ENCODE data around the gene HDAC3.
A peak's percentile ranks its signal among the peaks of the same experiment; 100 is the strongest.

HDAC3 gene

DNA sequence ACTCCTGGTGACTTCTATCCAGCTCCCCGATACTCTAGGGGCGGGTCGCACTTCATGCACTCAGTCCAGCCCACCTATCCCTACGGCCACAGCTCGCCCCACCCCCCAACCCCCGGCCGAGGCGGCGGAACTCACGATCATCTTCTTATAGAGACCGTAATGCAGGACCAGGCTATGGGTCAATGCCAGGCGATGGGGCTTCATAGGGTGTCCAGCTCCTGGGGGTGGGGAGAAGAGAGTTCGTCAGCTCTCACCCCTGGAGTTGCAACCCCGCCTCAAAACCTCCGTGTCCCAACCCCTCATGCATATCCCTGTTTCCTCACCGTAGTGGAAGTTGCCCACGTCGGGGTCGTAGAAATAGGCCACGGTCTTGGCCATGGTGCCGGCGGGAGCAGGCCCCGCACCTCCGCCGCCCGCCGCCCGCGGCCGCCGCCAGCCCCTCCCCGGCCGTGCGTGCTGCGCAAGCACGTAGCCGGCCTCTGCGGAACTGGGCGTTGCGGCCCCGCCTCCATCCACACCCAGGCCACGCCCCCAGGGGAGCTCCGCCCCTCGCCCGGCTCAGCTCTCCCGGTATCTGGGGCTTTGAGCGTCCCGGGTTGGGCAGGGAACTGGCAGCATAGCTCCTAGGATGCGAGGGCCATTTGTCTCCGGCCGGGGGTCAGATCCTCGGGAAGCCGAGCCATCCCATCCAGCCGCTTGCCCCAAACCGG lies at the start of gene HDAC3, which contains the start of gene RELL2:
HDAC3 (minus strand) TSS at position 437 of the 710 bp plus-strand sequence; CDS start at position 378, 59 bp downstream.
RELL2 (plus strand) TSS at position 585 of the 710 bp plus-strand sequence. CDS start 1,229 bp downstream, outside the sequence.
- DNase-seq: peak; percentile 96

DNA sequence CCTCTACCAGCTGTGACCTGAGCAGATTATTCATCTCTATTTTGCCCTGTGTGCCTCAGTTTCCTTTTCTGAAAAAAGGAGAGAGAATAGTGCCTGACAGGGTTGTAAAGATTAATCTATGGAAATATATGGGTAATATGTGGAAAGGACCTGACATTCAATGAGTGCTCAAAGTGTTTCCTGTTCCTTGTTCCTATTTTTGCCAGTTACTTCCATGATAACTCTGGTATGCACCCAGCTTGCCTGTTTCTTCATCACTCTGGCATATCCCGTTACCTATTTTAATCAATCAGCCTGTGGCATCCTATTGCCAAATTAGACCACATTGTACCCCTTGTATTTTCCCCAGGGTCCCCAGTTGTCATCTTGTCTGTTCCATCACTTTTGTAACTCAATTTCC lies 48.9 kb upstream of the HDAC3 start:
- no peak for DNase-seq

- no peak for DNase-seq
These were observed 47.0 kb upstream of the HDAC3 start for GRCh38 chr5:141683596-141684141.

DNA sequence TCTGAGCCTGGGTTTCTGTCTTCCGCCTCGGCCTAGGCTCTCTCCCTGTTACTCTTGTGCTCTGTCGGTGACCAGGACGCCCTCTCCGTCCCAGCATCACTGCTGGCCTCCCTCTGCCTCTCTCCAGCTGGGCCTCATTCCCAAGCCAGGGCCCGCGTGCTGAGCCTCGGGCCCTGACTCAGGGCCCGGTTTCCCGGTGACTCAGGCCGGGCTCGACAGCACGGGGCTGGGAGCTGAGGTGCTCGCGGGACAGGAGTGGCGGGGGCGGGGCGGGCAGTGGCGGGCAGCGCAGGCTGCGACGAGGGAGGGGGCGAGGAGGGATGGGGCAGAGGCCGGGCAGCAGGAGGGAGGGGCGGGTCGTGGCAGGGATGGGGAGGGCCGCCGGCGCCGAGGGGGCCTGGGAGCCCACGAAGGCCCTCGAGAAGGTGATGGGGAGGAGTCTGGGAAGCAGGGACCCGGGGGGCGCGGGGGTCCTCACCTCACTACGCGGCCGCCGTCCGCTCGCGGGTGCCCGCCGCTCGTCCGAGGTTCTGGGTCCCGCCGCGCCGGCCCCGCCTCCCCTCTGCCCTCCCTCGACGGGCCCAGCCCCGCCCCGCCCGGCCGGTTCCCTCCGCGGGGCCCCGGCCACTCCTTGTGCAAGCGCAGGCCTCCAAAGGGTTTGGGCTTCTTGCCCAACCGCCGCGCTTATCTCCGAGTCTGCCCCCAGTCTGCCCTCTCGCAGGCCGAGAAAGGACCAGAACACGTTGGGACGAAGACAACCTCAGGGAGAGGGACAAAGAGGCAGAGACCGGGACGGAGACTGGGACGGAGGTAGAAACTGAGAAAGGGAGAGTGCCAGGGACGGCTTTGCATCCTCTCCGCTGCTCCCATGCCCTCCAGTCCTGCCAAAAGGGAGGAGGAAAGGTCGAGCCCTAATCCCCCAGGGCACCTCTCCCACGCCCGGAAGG lies 45.3 kb upstream of the HDAC3 start, which contains the start of gene ARAP3:
ARAP3 (minus strand) TSS at position 536 of the 947 bp plus-strand sequence. CDS start 1,744 bp downstream, outside the sequence.
- DNase-seq: peak; percentile 57

DNA sequence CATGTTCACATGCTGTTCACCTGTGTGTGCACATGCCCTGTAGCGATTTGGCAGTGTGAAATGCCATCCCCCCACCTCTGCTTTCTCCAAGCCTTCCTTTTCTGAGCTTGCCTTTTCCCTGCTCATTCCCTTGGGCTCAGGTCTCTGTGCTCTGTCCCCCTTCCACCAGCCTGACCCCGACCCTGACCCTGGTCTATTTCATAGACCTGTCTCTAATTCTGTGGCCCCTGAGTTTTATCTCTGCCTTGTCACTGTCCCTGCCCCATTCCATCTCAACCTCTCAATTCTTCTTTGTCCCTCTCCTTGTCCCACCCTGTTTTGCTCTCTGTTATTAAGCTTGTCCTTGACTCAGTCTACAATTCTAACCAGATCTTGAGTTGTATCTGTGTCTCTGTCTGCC lies 44.6 kb upstream of the HDAC3 start:
- no peak for DNase-seq

- no peak for DNase-seq
These were observed 44.1 kb upstream of the HDAC3 start for GRCh38 chr5:141680751-141681201.

DNA sequence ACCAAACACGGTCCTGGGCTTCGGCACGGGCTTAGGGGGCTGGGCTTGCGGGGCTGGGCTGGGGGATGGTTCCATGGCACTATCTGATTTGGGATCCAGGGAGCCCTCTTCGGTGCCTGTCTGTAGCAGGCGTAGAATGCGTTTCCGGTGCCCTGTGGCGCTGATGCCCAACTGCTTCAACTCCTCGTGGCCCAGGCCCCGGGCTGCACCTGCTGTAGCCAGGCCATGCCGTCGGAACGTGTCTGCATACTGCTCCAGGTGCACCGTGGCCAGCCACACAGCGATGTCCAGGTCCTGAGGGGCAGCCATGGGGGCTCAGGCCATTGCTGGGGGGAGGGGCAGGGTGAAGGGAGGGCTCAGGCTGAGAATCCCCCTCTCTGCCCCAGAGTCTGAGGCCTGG lies 43.5 kb upstream of the HDAC3 start:
- DNase-seq: no peak

DNA sequence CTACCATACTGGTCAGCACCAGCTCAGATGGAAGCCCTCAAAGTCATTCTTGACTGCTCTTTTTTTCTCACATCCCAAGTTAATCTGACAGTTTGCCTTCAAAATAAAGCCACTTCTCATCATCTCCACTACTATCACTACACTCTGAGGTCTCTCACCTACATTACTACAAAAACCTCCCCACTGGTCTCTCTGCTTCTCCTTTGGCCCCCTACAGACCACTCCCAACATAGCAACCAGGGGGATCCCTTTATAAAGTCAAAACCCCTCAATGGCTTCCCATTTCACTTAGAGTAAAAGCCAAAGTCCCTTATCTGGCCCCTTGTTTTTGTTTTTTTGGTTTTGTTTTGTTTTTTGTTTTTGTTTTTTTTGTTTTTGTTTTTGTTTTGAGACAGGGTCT lies 40.8 kb upstream of the HDAC3 start:
- DNase-seq: no peak

DNA sequence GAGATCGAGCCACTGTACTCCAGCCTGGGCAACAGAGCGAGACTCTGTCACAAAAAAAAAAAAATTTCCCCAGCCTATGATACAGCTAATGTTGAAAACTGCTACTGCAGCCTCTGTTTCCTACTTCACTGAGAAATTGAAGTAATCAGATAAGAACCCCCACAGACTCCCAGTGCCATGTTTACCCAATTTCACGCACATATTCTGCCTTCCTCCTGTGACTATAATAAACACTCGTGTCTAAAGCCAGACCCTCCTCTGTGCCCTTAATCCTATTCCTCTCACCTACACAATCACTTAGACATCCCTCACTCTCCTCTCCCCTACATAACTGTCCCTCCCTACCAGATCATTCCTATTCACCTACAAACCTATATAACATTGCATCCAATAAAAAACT lies 39.0 kb upstream of the HDAC3 start:
- no peak for DNase-seq

- no peak for DNase-seq
These were observed 38.1 kb upstream of the HDAC3 start for GRCh38 chr5:141674747-141675146.

DNA sequence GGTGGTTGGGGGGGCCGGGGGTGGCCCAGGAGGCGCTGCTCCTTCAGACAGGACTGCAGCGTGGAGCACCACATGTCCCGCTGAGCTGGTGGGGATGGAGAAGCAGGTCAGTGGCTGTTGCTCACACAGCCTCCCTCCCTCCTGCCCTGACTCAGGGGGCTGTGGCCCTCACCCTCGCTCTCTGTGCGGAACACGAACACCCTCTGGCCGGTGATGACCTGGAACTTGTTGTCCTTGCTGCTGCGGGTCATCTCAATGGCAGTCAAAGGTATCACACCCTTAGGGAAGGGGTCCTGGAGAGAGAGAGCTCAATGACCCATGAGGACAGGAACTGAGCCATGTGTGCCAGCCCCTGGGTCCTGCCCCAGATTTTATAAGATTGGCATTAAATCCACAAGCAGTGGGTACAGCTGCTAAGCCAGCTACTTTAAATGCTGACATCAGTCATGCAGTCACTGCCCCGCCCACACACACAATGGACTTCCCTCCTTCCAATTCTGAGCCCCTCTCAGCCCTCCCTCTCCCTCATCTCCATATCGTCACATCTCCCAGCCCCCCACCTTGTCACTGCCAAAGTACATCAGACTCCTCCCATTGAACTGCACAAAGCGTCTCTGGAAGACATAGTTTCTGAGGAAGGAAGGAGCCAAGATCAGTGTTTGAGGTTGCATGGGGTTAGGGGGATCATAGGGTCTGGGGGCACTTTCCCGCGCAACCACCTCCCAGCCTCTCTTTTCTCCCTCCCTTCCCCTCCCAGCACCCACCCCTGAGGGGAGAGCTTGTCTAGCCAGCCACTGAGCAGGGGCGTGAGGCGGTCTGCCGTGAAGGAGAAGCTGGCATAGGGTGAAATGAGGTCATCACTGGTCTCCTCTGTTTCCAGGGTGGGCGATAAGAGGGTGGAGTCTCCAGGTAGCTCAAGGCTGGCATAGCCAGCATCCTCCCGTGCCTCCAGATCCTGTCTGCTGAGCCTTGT lies 36.5 kb upstream of the HDAC3 start:
- no peak for DNase-seq

DNA sequence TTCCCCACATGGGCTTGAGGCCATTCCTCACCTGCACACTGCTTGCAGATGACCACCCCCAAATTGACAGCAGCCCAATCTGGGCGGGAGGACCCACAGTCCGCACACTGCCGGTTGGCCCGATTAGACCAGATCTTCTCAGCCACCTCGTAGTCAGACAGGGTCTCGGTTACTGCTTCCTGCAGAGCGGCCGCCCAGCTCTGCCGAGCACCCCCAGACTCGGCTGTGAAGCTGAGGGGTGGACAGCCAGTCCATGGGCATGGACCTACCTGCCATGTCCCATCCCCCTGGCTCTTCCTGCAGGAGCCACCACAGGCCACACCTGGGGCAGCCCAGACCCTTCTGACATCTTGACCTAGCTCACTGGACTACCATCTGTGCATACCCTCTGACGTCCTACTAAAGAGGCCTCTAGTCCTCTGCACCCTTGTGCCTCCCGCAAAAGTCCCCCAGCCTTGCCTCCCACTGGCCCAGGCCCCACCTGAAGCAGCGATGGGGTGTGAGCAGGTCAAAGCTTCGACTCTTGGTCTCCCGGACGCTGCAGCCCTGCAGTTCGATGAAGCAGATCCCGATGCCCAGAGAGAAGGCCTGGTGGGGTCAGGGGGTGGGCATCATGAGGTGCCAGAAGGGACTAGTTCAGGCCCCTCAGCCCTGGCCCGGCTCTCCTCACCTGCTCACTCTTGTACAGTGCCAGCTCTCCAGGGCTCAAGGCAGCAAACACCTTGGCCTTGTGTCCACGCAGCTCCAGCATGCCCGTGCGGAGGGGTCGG lies 35.6 kb upstream of the HDAC3 start:
- DNase-seq: no peak

DNA sequence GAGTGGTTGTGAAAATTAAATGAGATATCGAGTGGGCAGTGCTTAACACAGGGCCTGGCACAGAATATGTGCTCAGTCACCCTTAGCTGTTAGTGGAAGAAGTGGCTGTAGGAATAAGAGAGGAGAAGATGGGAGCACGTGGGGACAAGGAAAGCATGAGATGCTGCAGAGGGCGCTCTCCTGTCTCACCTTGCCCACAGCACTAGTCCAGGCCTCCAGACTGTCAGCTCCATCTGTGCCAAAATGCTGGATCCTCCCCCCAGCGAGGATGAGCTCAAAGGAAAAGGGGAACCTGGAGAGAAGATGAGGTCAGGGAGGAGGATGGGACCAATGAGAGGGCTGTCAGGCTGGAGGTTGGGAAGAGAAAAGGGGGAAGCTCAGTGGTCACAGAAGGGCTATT lies 32.9 kb upstream of the HDAC3 start:
- DNase-seq: no peak

DNA sequence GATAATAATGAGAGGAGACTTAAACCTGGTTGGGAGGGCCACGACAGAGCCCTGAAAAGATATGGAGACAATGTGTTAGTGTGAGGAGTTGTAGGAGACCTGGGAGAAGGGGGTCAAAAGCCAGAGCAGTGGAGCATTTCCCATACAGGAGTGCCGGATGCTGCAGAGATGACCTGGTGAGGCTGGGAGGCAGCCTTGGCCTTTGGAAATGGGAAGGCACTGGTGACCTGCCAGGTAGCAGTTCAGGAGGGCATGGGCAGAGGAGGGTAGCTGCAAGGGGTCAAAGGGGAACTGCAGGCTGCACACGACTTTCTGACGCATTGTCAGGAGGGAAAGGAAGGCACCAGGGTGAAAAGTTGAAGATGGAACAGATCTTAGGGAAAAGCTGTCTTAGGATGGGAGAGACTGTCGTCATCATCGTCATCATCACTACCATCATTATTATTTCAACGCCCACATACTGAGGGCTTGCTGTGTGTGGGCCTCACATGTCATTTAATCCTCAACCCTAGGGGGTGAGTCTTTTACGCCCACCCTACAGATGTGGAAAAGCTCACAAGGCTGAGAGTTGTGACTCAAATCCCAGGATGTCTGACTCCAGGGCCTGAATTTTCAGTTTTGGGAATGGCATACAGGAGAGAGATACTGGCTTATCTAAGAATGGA lies 32.1 kb upstream of the HDAC3 start:
- no peak for DNase-seq

GRCh38 chr5:141665995-141666940 lies 29.6 kb upstream of the HDAC3 start:
- no peak for DNase-seq

DNA sequence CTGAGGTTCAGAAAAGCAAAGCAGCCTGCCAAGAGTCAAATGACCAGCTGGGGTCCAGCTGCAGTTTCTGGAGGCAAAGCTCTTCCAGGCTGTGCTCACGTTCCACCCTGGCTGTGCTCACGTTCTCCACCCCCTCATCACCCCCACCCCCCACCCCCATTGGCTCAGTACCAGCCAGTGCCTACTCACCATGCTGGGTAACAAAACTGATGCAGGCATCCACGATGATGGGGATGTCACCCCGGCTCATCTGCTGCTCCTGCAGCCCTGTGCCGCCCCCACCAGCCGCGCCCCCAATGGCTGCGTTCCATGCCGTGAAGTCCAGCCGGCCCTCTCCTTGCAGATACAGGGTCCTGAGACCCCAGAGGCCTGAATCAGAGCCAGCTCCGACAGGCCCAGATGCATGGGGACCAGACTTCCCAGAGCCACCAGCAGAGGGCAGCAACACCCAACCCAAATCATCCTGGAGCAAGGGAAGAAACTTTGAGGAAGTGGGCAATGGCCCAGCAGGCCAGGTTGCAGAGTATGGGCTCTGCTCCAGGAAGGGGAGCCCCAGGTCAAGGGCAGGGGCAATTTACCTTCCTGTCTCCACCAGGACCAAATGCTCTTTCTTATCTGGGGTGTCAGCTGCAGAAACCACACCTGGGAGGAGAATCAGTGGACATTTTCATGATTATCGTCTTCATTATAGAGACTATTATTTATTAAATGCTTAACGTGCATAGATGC lies 28.2 kb upstream of the HDAC3 start:
- DNase-seq: peak; percentile 76

DNA sequence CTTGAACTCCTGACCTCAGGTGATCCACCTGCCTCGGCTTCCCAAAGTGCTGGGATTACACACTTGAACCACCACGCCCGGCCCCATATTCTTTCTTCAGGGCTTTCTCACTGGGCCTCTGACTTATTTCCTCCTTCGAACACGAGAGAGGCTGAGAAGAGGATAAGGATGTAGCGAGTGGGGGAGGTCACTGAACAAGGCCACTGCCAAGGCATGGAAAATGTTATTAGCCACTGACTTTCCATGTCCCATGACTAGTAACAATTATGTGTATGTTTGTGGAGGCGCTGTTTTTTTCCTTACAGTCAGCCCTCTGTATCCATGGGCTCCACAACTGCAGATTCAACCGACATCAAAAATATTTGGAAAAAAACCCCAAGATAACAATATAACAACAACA lies 26.9 kb upstream of the HDAC3 start:
- DNase-seq: no peak

GRCh38 chr5:141662028-141662427 lies 25.4 kb upstream of the HDAC3 start:
- DNase-seq: no peak
